Psoas muscle (tissue), 8 donors: ENCODE results near the gene PCLAF. TPM values are rescaled to one million over a fixed set of nuclear protein-coding genes. Genes with fewer than 3 reads are reported as not detected.
"Not testable (repeated sequence)": the region's sequence is repeated elsewhere in the genome, so short reads cannot be mapped to it uniquely, and the experiment has no call there.

ENCODE experiments used
- ATAC-seq, 4 donors: fragments of 200-7000 bp; cut with Tn5 transposase; one replicate each; pipeline ENCODE4 v1.9.1; 2020; ENCODE audit warnings: moderate library complexity in 3 of 4, mild to moderate bottlenecking in 2 of 4
- DNase-seq, 2 donors: peaks; one replicate each; pipeline ENCODE4 v3.0.0-alpha.2; 2020
- H3K27ac ChIP-seq: fragments of 200-600 bp; one replicate; pipeline ENCODE4 v1.8.0; 2022
- H3K27me3 ChIP-seq, 3 donors: fragments of 200-600 bp in 1 of 3; one replicate each; pipeline versions ENCODE4 v1.6.1 to v1.8.0; 2013 to 2022; ENCODE audit warnings: low read length in 2 of 3, mild to moderate bottlenecking in 2 of 3, moderate library complexity in 1 of 3; ENCODE audit not compliant: insufficient read depth in 3 of 3
- H3K36me3 ChIP-seq, 2 donors: fragments of 200-600 bp in 1 of 2; one replicate each; pipeline versions ENCODE4 v1.6.1 to v1.8.0; 2013 to 2022; ENCODE audit warnings: low read depth in 1 of 2, mild to moderate bottlenecking in 1 of 2, moderate library complexity in 1 of 2; ENCODE audit not compliant: insufficient read depth in 1 of 2
- H3K4me1 ChIP-seq: fragments of 200-600 bp; one replicate; pipeline ENCODE4 v1.8.0; 2022
- H3K4me3 ChIP-seq: fragments of 200-600 bp; one replicate; pipeline ENCODE4 v1.8.0; 2022; ENCODE audit warnings: mild to moderate bottlenecking
- H3K9me3 ChIP-seq: fragments of 200-600 bp; one replicate; pipeline ENCODE4 v1.8.0; 2022
- WGBS, 3 donors: extraction: QIAGEN DNeasy Blood & Tissue Kit; methylation state at CpG; one replicate each; pipeline versions ENCODE4 v1.1.6 to v1.1.7; 2013; 5-methylcytosine and 5-hydroxymethylcytosine counted together
- intact Hi-C, 2 donors: fragments of 100-400 bp; cut with DNase I; formaldehyde crosslinking; loops; one replicate each; pipeline versions ENCODE4 v1.11.0 to v1.14.2; 2022
- polyA plus RNA-seq, 3 donors: library from polyadenylated mRNA; stranded (reverse); fragments of 200-250 nt; gene quantifications; one replicate each; pipeline ENCODE4 v1.2.3, GENCODE V29; 2013
- total RNA-seq, 4 donors: library from RNA; stranded (reverse); fragmentation: NEBNext Ultra II Directional in 2 of 4; extraction: Animal tissue kit (Norgen Biotek cat#: 25700) in 2 of 4; gene quantifications; one replicate each; pipeline versions ENCODE4 v1.2.1 to v1.2.4, GENCODE V29; 2021 to 2023
- TF ChIP-seq, protein P1 (sequence below): fragments of 200-600 bp; IDR thresholded peaks from one replicate; pipeline ENCODE4 v1.8.0; 2022; ENCODE audit warnings: antibody characterized with exemption
- donor health status: healthy with polysubstance abuse.
- donor health status: DM: no; HTN: no; CAD: no; lungs with moderate emphysema.
- donor health status: Bipolar disorder and iron deficiency.
- donor health status: healthy.
- donor health status: DM: yes; HTN: yes; CAD: no.
- donor health status: DM: no; HTN: no; CAD: no.
- donor health status: DM: no; HTN: no; CAD: no.
- donor health status: DM: yes; HTN: yes; CAD: no.

Gene PCLAF
- total and polyA plus RNA-seq, 7 donors = 0.15 to 0.42 (median 0.37) TPM; not detected in 2

DNA sequence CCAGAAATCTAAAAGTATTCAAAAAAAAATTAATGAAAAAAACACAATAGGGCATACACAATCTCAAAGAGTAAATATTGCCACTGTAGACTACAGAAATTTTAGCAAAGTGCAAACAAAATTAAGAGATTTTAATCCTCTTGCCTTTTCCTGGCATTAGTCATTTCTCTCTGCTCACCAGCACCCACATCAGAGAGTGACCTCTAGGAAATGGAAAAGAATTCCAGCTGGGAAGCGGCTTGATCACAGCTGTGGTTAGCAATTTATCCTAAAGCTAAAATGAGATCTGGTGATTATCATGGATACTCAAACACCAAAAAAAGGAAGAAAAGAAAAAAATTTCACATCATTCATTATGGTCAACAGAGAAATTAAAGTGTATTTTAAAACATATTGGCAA, 32.8 kb downstream of the PCLAF start:
- no peak for DNase-seq
- no peak overlapping the region for H3K27ac ChIP-seq
- TF ChIP-seq, protein P1, sequence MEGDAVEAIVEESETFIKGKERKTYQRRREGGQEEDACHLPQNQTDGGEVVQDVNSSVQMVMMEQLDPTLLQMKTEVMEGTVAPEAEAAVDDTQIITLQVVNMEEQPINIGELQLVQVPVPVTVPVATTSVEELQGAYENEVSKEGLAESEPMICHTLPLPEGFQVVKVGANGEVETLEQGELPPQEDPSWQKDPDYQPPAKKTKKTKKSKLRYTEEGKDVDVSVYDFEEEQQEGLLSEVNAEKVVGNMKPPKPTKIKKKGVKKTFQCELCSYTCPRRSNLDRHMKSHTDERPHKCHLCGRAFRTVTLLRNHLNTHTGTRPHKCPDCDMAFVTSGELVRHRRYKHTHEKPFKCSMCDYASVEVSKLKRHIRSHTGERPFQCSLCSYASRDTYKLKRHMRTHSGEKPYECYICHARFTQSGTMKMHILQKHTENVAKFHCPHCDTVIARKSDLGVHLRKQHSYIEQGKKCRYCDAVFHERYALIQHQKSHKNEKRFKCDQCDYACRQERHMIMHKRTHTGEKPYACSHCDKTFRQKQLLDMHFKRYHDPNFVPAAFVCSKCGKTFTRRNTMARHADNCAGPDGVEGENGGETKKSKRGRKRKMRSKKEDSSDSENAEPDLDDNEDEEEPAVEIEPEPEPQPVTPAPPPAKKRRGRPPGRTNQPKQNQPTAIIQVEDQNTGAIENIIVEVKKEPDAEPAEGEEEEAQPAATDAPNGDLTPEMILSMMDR = no peak
- H3K9me3 ChIP-seq = no peaks in the 10 kb centered on the region
- ATAC-seq = no peak
- no peaks in the 10 kb centered on the region for H3K4me1 ChIP-seq
- peaks cover 0 to 19% of the 10 kb centered on the region in 2 donors for H3K36me3 ChIP-seq
- no peaks in the 10 kb centered on the region for H3K27me3 ChIP-seq
- no peak overlapping the region for H3K4me3 ChIP-seq
- WGBS, 3 donors = 71 to 87% (median 79%) methylated on average over 1 of the region's 1 CpG
- intact Hi-C loops = no loop called here

- H3K9me3 ChIP-seq, DNase-seq, H3K4me1 ChIP-seq, ATAC-seq, H3K4me3 ChIP-seq, H3K27ac ChIP-seq, intact Hi-C loops, H3K27me3 ChIP-seq: not testable (repeated sequence)
- peaks cover 0 to 19% of the 10 kb centered on the region in 2 donors for H3K36me3 ChIP-seq
- 97% methylated on average over 6 of the region's 6 CpGs for WGBS, 3 donors
Observed at GRCh38 chr15:64346242-64346641, 35.0 kb downstream of the PCLAF start.

GRCh38 chr15:64344651-64345294, 36.5 kb downstream of the PCLAF start:
- DNase-seq = no peak
- Histone ChIP-seq H3K36me3 (peaks cover 0 to 19% of the 10 kb centered on the region in 2 donors), H3K27me3 (no peaks in the 10 kb centered on the region), H3K27ac (no peak overlapping the region), H3K4me3 (no peak overlapping the region), H3K9me3 (no peaks in the 10 kb centered on the region), H3K4me1 (no peaks in the 10 kb centered on the region)
- TF ChIP-seq, protein P1 = no peak
- no peak for ATAC-seq
- intact Hi-C loops = no loop called here

DNA sequence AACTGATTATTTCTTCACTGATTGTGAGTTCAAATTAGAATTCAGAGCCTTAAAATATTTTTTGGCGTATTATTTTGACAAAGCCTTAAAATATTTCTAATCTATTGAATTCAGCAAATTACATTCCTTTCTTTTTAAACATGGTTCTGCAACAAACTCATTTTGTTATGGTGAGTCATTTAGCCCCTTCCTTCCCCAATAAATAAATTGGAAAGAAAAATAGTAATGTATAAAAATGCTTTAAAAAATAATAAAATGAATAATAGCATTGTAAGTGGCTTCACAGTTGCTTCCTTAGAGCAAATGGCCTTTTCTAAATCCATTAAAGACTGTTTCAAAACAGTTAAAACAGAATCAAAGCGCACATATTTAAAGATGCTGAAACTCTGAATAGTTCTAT, 37.4 kb downstream of the PCLAF start:
- Histone ChIP-seq H3K4me3 (no peak overlapping the region), H3K36me3 (peaks cover 0 to 21% of the 10 kb centered on the region in 2 donors), H3K9me3 (no peaks in the 10 kb centered on the region), H3K27ac (no peak overlapping the region), H3K4me1 (no peaks in the 10 kb centered on the region), H3K27me3 (no peaks in the 10 kb centered on the region)
- ATAC-seq = no peak
- 91 to 96% (median 93%) methylated on average over 2 of the region's 2 CpGs for WGBS, 3 donors
- DNase-seq = no peak
- intact Hi-C loops = no loop called here
- TF ChIP-seq, protein P1 = no peak

GRCh38 chr15:64343222-64343621, 38.0 kb downstream of the PCLAF start:
- intact Hi-C loops = no loop called here
- H3K27me3 ChIP-seq = no peaks in the 10 kb centered on the region
- no peaks in the 10 kb centered on the region for H3K9me3 ChIP-seq
- H3K27ac ChIP-seq = no peak overlapping the region
- no peaks in the 10 kb centered on the region for H3K4me1 ChIP-seq
- peaks cover 0 to 15% of the 10 kb centered on the region in 2 donors for H3K36me3 ChIP-seq
- TF ChIP-seq, protein P1 = no peak
- DNase-seq (no peak), ATAC-seq (no peak)
- H3K4me3 ChIP-seq = no peak overlapping the region
